Left cardiac atrium (tissue), 4 donors: ENCODE measurements around the gene PNLIPRP3. TPM values are rescaled to one million over a fixed set of nuclear protein-coding genes. Genes with fewer than 3 reads are reported as not detected.
"Not testable (repeated sequence)": the region's sequence is repeated elsewhere in the genome, so short reads cannot be mapped to it uniquely, and the experiment has no call there.

ENCODE experiments used
- ATAC-seq, 2 donors: fragments of 200-7000 bp; cut with Tn5 transposase; one replicate each; pipeline ENCODE4 v1.9.1; 2020; ENCODE audit warnings: mild to moderate bottlenecking in 2 of 2, moderate library complexity in 2 of 2
- DNase-seq: peaks from one replicate; pipeline ENCODE4 v3.0.0-alpha.2; 2020
- intact Hi-C, 2 donors: fragments of 100-400 bp; cut with DNase I; formaldehyde crosslinking; loops; one replicate each; pipeline versions ENCODE4 v1.14.1 to v1.15.1; 2022 to 2023
- long read RNA-seq: library from polyadenylated mRNA; unstranded; transcript quantifications from one replicate; pipeline ENCODE4 v2.0.0, GENCODE V29; 2021
- total RNA-seq, 2 donors: library from RNA; stranded (reverse); fragmentation: NEBNext Ultra II Directional; extraction: Animal tissue kit (Norgen Biotek cat#: 25700); gene quantifications; one replicate each; pipeline ENCODE4 v1.2.1, GENCODE V29; 2021
- donor health status: DM: no; HTN: yes; CAD: no.
- donor health status: DM: no; HTN: yes; CAD: no; lungs with severe emphysema.
- donor health status: DM: yes; HTN: yes; CAD: no.
- donor health status: Dilated cardiomyopathy.

PNLIPRP3 gene
- not detected for total RNA-seq
- long read RNA-seq, result 0 reads

GRCh38 chr10:116427671-116428070 is at the start of gene PNLIPRP3:
Gene PNLIPRP3 (plus strand): TSS chr10:116427847. CDS start chr10:116428013, 166 bp downstream.
- no peak for ATAC-seq
- intact Hi-C loops, result no loop called here
- DNase-seq, result no peak

GRCh38 chr10:116382290-116382689 is 45.4 kb upstream of the PNLIPRP3 start:
- intact Hi-C loops, result loop anchor here in 1 of 2 donors (10.0 kb wide), 1 partner anchor 1237 kb away; no protein-coding TSS in a partner anchor
- ATAC-seq (no peak), DNase-seq (no peak)

GRCh38 chr10:116385311-116385710 is 42.3 kb upstream of the PNLIPRP3 start:
- intact Hi-C loops, result loop anchor here in 1 of 2 donors (5.0 to 10.0 kb wide), 3 partner anchors 678 to 1241 kb away; no protein-coding TSS in a partner anchor
- DNase-seq, result no peak

GRCh38 chr10:116385994-116386809 is 41.4 kb upstream of the PNLIPRP3 start:
- ATAC-seq, result no peak
- no peak for DNase-seq
- intact Hi-C loops, result loop anchor here in 1 of 2 donors (5.0 to 10.0 kb wide), 3 partner anchors 679 to 1241 kb away; no protein-coding TSS in a partner anchor

More at GRCh38 chr10:116385311-116385710, 42.3 kb upstream of the PNLIPRP3 start:
- ATAC-seq, result no peak

GRCh38 chr10:116393246-116393831 is 34.3 kb upstream of the PNLIPRP3 start:
- ATAC-seq, DNase-seq, intact Hi-C loops: not testable (repeated sequence)

- intact Hi-C loops, result no loop called here
- DNase-seq (no peak), ATAC-seq (no peak)
Measured at GRCh38 chr10:116395223-116395985, 32.2 kb upstream of the PNLIPRP3 start.

GRCh38 chr10:116398224-116398623 is 29.4 kb upstream of the PNLIPRP3 start:
- intact Hi-C loops, result no loop called here
- ATAC-seq (no peak), DNase-seq (no peak)

GRCh38 chr10:116402858-116403257 is 24.8 kb upstream of the PNLIPRP3 start:
- DNase-seq (no peak), ATAC-seq (no peak)
- intact Hi-C loops, result no loop called here

GRCh38 chr10:116403740-116404250 is 23.9 kb upstream of the PNLIPRP3 start:
- intact Hi-C loops, result no loop called here
- ATAC-seq (no peak), DNase-seq (no peak)

GRCh38 chr10:116408719-116409118 is 18.9 kb upstream of the PNLIPRP3 start:
- ATAC-seq (no peak), DNase-seq (no peak)
- intact Hi-C loops, result no loop called here

- ATAC-seq (no peak), DNase-seq (no peak)
- intact Hi-C loops, result no loop called here
Measured at GRCh38 chr10:116410351-116410750, 17.3 kb upstream of the PNLIPRP3 start.

GRCh38 chr10:116417821-116418220 is 9.8 kb upstream of the PNLIPRP3 start:
- no peak for DNase-seq
- ATAC-seq, result no peak
- intact Hi-C loops, result no loop called here

- DNase-seq, result no peak
- intact Hi-C loops, result no loop called here
- ATAC-seq, result no peak
Measured at GRCh38 chr10:116418389-116418788, 9.3 kb upstream of the PNLIPRP3 start.

- ATAC-seq, result no peak
- intact Hi-C loops, result no loop called here
- DNase-seq, result no peak
Measured at GRCh38 chr10:116421815-116422214, 5.8 kb upstream of the PNLIPRP3 start.

- no peak for DNase-seq
- intact Hi-C loops, result no loop called here
- no peak for ATAC-seq
Measured at GRCh38 chr10:116429288-116429977, 1.8 kb downstream of the PNLIPRP3 start.

GRCh38 chr10:116430288-116430687 is 2.6 kb downstream of the PNLIPRP3 start:
- ATAC-seq, result no peak
- DNase-seq, result no peak
- intact Hi-C loops, result no loop called here

GRCh38 chr10:116431598-116431997 is 4.0 kb downstream of the PNLIPRP3 start:
- intact Hi-C loops, result no loop called here
- no peak for DNase-seq
- no peak for ATAC-seq

- DNase-seq, result no peak
- no peak for ATAC-seq
- intact Hi-C loops, result no loop called here
Measured at GRCh38 chr10:116437076-116437692, 9.5 kb downstream of the PNLIPRP3 start.
